ENCODE results near the gene CATSPER4. TPM values are rescaled to one million over a fixed set of nuclear protein-coding genes. Genes with fewer than 3 reads are reported as not detected.

The CATSPER4 gene
- total RNA-seq, 5 donors from 2014 or later (not counting 1 experiment from before 2014, with no cell fraction given), result not detected

DNA sequence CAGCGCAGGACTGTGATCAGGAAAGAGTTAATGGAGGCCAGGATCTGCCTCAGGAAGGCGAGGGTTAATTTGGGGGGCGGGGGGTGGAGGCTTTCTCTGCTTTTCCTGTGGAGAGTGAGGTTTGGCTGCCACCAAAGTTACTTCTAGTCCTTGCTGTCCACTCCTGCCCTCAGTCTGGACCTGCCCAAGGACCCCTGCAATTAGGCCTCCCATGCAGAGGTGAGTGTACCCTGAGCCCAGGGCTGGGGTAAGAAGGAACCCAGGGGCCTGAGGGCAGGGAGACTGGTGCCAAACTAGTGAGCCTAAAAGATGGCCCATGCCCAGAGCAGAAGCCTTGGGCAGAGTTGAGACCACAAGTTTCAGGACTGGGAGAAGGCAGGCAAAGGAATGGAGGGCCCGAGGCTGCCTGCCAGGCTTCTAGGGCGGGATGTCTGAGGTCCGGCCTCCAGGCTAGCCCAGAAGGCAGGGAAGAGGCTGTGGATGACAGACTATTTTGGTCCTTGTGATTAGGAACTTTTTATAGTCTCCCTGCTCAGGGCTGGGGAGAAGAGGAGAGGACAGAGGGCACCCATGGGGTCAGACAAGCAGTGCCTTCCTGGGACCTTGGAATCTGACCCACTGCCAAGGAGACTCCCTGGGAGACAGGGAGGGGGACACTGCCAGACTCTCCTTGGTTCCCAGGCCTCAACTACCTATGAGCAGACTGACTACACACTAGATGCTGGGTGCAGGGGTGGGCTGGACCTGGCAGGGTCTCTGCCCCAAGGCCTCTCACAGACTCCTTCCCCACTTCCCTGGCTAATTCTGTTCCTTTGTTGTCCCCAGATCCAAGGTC is 31.3 kb upstream of the CATSPER4 start, which contains the start of gene FAM110D:
TSS of gene FAM110D (plus strand) at position 172 of the 835 bp plus-strand sequence. CDS start 2,213 bp downstream, outside the sequence.
- H3K4me3 ChIP-seq (ENCODE audit: control insufficient read depth in 1 of 2, extremely low read depth in 1 of 2, low read length in 1 of 2), result no peak within 1 kb of the TSS
- ATAC-seq (replicated peaks in 1 of 4) (no peak), DNase-seq (no peak)
- Mint-ChIP-seq H3K9me3 (no peaks in the 10 kb centered on the region), H3K4me3 (peak within 1 kb of the TSS in 1 of 3 donors; percentile 42), H3K36me3 (no peaks in the 10 kb centered on the region), H3K4me1 (peaks cover 5 to 14% (median 13%) of the 10 kb centered on the region in 3 donors), H3K27ac (peak within 1 kb of the TSS in 1 of 2 donors; percentile 48), H3K27me3 (peaks cover 18 to 49% of the 10 kb centered on the region in 2 donors)
- H3K4me1 ChIP-seq (ENCODE audit: control insufficient read depth in 1 of 2, extremely low read depth in 1 of 2, insufficient read depth in 2 of 2, low read length in 2 of 2), result peaks cover 0 to 24% of the 10 kb centered on the region in 2 experiments
- POLR2A ChIA-PET, result no interaction called here
- no peaks in the 10 kb centered on the region for H3K36me3 ChIP-seq (ENCODE audit: control insufficient read depth in 2 of 2, extremely low read depth in 1 of 2, insufficient read depth in 1 of 2, low read length in 1 of 2)
- H3K9me3 ChIP-seq, result no peaks in the 10 kb centered on the region
- WGBS (ENCODE audit: insufficient coverage), result 74% methylated on average over 6 of the region's 6 CpGs
- no peak within 1 kb of the TSS for H3K27ac ChIP-seq (ENCODE audit: low read length)
- peaks cover 4 to 94% of the 10 kb centered on the region in 2 experiments for H3K27me3 ChIP-seq (replicated peaks in 1 of 2; ENCODE audit: control insufficient read depth in 2 of 2, extremely low read depth in 1 of 2, insufficient read depth in 2 of 2, low read length in 1 of 2)
- CTCF ChIA-PET, result no interaction called here

DNA sequence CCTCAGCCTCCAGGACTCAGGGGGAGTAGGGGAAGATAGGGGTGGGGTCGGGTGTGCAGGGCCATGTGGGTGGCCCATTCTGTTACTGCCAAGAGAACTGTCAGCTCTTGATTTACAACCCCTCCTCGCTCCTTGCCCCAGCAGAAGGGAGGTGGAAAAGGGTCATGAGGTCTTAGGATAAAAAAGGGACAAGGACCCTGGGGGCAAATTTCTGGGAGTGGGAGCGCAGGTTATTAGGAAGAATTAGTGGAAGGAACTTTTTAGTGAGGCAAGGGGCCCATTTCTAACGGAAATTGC is 30.7 kb upstream of the CATSPER4 start:
- H3K27ac Mint-ChIP-seq, result peak overlapping the region in 1 of 2 donors; percentile 36
- Histone ChIP-seq H3K9me3 (no peaks in the 10 kb centered on the region), H3K4me3 (ENCODE audit: control insufficient read depth in 1 of 2, extremely low read depth in 1 of 2, low read length in 1 of 2) (no peak overlapping the region), H3K36me3 (ENCODE audit: control insufficient read depth in 2 of 2, extremely low read depth in 1 of 2, insufficient read depth in 1 of 2, low read length in 1 of 2) (no peaks in the 10 kb centered on the region), H3K27me3 (replicated peaks in 1 of 2; ENCODE audit: control insufficient read depth in 2 of 2, extremely low read depth in 1 of 2, insufficient read depth in 2 of 2, low read length in 1 of 2) (peaks cover 4 to 95% of the 10 kb centered on the region in 2 experiments), H3K27ac (ENCODE audit: low read length) (no peak overlapping the region), H3K4me1 (ENCODE audit: control insufficient read depth in 1 of 2, extremely low read depth in 1 of 2, insufficient read depth in 2 of 2, low read length in 2 of 2) (peaks cover 0 to 29% of the 10 kb centered on the region in 2 experiments)
- ChIA-PET CTCF (no interaction called here), POLR2A (no interaction called here)
- peaks cover 18 to 49% of the 10 kb centered on the region in 2 donors for H3K27me3 Mint-ChIP-seq
- DNase-seq (no peak), ATAC-seq (replicated peaks in 1 of 4) (no peak)
- H3K4me1 Mint-ChIP-seq, result peaks cover 7 to 17% (median 13%) of the 10 kb centered on the region in 3 donors
- no peaks in the 10 kb centered on the region for H3K36me3 Mint-ChIP-seq
- H3K9me3 Mint-ChIP-seq, result no peaks in the 10 kb centered on the region
- H3K4me3 Mint-ChIP-seq, result peak overlapping the region in 1 of 3 donors; percentile 42
- WGBS (ENCODE audit: insufficient coverage), result 86% methylated on average over 2 of the region's 4 CpGs

DNA sequence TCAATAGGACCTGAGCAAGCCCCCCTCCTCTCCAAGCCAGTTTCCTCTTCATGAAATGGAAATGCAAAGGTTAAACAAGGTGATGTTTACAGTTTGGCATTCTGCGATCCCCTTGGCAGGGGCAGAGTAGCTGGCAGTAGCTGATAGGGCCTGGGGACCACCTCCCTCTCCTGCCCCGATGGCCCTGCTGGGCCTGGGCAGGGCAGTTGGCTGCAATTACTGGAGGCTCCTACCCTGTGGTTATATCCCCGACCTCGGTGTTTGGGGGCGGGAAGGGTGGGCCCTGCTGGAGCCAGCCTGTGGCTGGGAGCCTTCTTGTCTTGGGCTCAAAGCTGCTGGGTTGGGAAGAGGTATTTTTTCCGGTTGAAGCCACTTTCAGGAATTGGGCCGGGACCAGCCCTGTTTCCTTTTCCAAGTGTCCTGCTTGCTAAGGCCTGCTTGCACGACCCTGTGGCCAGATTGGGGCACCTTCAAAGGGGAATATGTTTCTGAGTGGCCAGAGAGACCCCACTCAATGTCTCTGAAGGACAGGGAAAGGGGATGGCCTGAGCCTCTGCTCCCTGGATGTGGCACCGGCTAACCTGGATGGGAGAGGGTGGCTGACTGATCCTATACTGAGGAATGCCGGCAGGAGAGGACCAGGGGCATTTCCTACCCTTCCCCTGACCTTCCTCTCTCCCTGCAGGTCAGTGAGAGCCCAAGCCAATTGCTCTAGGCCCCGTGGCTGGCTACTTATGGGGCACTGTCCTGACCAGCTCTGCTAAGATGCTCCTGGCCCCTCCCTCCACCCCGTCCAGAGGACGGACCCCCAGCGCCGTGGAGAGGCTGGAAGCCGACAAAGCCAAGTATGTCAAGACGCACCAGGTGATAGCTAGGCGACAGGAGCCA is 29.6 kb upstream of the CATSPER4 start:
- no peak overlapping the region for H3K27ac Mint-ChIP-seq
- no peak for DNase-seq
- Histone ChIP-seq H3K27ac (ENCODE audit: low read length) (no peak overlapping the region), H3K4me3 (ENCODE audit: control insufficient read depth in 1 of 2, extremely low read depth in 1 of 2, low read length in 1 of 2) (peak overlapping the region in 1 of 2 donors; percentile 7), H3K9me3 (no peaks in the 10 kb centered on the region), H3K4me1 (ENCODE audit: control insufficient read depth in 1 of 2, extremely low read depth in 1 of 2, insufficient read depth in 2 of 2, low read length in 2 of 2) (peaks cover 0 to 30% of the 10 kb centered on the region in 2 experiments), H3K36me3 (ENCODE audit: control insufficient read depth in 2 of 2, extremely low read depth in 1 of 2, insufficient read depth in 1 of 2, low read length in 1 of 2) (no peaks in the 10 kb centered on the region), H3K27me3 (replicated peaks in 1 of 2; ENCODE audit: control insufficient read depth in 2 of 2, extremely low read depth in 1 of 2, insufficient read depth in 2 of 2, low read length in 1 of 2) (peaks cover 4 to 86% of the 10 kb centered on the region in 2 experiments)
- POLR2A ChIA-PET, result no interaction called here
- 78% methylated on average over 15 of the region's 18 CpGs for whole genome bisulfite sequencing (ENCODE audit: insufficient coverage)
- no peaks in the 10 kb centered on the region for H3K36me3 Mint-ChIP-seq
- ATAC-seq (replicated peaks in 1 of 4), result no peak
- peaks cover 18 to 49% of the 10 kb centered on the region in 2 donors for H3K27me3 Mint-ChIP-seq
- CTCF ChIA-PET, result no interaction called here
- H3K4me1 Mint-ChIP-seq, result peaks cover 13 to 21% (median 14%) of the 10 kb centered on the region in 3 donors
- no peaks in the 10 kb centered on the region for H3K9me3 Mint-ChIP-seq
- H3K4me3 Mint-ChIP-seq, result peak overlapping the region in 2 of 3 donors; percentile 28 to 32

DNA sequence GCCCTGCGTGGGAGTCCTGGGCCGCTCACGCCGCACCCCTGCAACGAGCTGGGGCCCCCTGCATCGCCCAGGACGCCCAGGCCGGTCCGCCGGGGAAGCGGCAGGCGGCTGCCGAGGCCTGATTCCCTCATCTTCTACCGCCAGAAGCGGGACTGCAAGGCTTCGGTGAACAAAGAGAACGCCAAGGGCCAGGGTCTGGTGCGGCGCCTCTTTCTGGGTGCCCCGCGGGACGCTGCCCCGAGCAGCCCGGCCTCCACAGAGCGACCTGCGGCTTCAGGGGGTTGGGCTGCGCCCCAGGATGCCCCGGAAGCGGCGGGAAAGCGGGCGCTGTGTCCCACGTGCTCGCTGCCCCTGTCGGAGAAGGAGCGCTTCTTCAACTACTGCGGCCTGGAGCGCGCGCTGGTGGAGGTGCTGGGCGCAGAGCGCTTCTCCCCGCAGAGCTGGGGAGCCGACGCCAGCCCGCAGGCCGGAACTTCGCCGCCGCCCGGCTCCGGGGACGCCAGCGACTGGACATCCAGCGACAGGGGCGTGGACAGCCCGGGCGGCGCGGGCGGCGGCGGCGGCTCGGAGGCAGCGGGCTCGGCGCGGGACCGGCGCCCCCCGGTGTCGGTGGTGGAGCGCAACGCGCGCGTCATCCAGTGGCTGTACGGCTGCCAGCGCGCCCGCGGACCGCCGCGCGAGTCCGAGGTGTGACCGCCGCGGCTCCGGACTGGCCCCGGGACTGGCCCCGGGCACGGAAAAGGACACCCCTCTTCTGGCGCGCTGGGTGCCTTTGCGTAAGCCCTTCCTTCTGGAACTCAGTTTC is 28.8 kb upstream of the CATSPER4 start:
- WGBS (ENCODE audit: insufficient coverage), result 6% methylated on average over 97 of the region's 98 CpGs
- POLR2A ChIA-PET, result no interaction called here
- CTCF ChIA-PET, result no interaction called here

DNA sequence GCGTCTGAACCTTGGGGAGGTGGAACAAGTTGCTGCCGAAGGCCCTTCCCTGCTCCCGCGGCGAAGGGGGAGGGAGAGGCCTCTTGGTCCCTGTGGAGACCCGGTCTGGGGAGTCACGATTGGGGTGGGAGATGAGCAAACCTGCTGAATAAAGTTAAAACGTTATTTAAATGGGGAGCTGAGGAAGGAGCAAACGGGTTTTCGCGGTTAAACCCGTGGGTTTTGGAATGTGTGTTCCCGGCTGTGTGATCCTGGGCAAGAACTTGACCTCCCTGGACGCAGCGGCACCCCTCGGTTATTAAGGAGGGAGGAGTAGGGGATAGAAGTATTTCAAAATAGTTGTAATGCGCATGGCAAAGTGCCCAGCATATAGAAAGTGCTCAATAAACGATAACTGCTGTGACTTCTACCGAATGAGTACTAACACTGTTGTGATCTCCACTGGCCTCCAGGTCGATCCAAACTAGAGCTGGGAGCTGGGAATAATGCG is 28.1 kb upstream of the CATSPER4 start:
- POLR2A ChIA-PET, result no interaction called here
- ATAC-seq (replicated peaks in 1 of 4), result no peak

More for the DNA sequence above, 28.8 kb upstream of the CATSPER4 start:
- peak overlapping the region; percentile 41 to 65 (median 56) for H3K4me3 Mint-ChIP-seq
- no peak overlapping the region for H3K27ac Mint-ChIP-seq
- Histone ChIP-seq H3K36me3 (ENCODE audit: control insufficient read depth in 2 of 2, extremely low read depth in 1 of 2, insufficient read depth in 1 of 2, low read length in 1 of 2) (no peaks in the 10 kb centered on the region), H3K27me3 (replicated peaks in 1 of 2; ENCODE audit: control insufficient read depth in 2 of 2, extremely low read depth in 1 of 2, insufficient read depth in 2 of 2, low read length in 1 of 2) (peaks cover 4 to 77% of the 10 kb centered on the region in 2 experiments), H3K4me3 (ENCODE audit: control insufficient read depth in 1 of 2, extremely low read depth in 1 of 2, low read length in 1 of 2) (peak overlapping the region in 1 of 2 donors; percentile 55), H3K9me3 (no peaks in the 10 kb centered on the region), H3K27ac (ENCODE audit: low read length) (no peak overlapping the region), H3K4me1 (ENCODE audit: control insufficient read depth in 1 of 2, extremely low read depth in 1 of 2, insufficient read depth in 2 of 2, low read length in 2 of 2) (peaks cover 0 to 27% of the 10 kb centered on the region in 2 experiments)
- DNase-seq (peak in 16 of 35 experiments; percentile 4 to 45 (median 27)), ATAC-seq (replicated peaks in 1 of 4) (peak; percentile 57 to 67 (median 60))
- peaks cover 17 to 44% of the 10 kb centered on the region in 2 donors for H3K27me3 Mint-ChIP-seq
- peaks cover 12 to 19% (median 18%) of the 10 kb centered on the region in 3 donors for H3K4me1 Mint-ChIP-seq
- H3K9me3 Mint-ChIP-seq, result no peaks in the 10 kb centered on the region
- H3K36me3 Mint-ChIP-seq, result no peaks in the 10 kb centered on the region

More for the DNA sequence above, 28.1 kb upstream of the CATSPER4 start:
- DNase-seq, result no peak
- H3K4me1 Mint-ChIP-seq, result peaks cover 10 to 23% (median 18%) of the 10 kb centered on the region in 3 donors
- no peaks in the 10 kb centered on the region for H3K36me3 Mint-ChIP-seq
- Histone ChIP-seq H3K36me3 (ENCODE audit: control insufficient read depth in 2 of 2, extremely low read depth in 1 of 2, insufficient read depth in 1 of 2, low read length in 1 of 2) (no peaks in the 10 kb centered on the region), H3K27ac (ENCODE audit: low read length) (no peak overlapping the region), H3K4me1 (ENCODE audit: control insufficient read depth in 1 of 2, extremely low read depth in 1 of 2, insufficient read depth in 2 of 2, low read length in 2 of 2) (peaks cover 0 to 24% of the 10 kb centered on the region in 2 experiments), H3K27me3 (replicated peaks in 1 of 2; ENCODE audit: control insufficient read depth in 2 of 2, extremely low read depth in 1 of 2, insufficient read depth in 2 of 2, low read length in 1 of 2) (peaks cover 4 to 71% of the 10 kb centered on the region in 2 experiments), H3K9me3 (no peaks in the 10 kb centered on the region), H3K4me3 (ENCODE audit: control insufficient read depth in 1 of 2, extremely low read depth in 1 of 2, low read length in 1 of 2) (peak overlapping the region in 1 of 2 donors; percentile 55)
- peaks cover 14 to 42% of the 10 kb centered on the region in 2 donors for H3K27me3 Mint-ChIP-seq
- WGBS (ENCODE audit: insufficient coverage), result 27% methylated on average over 20 of the region's 21 CpGs
- no peak overlapping the region for H3K27ac Mint-ChIP-seq
- peak overlapping the region; percentile 41 to 65 (median 56) for H3K4me3 Mint-ChIP-seq
- H3K9me3 Mint-ChIP-seq, result no peaks in the 10 kb centered on the region
- CTCF ChIA-PET, result interaction anchor here (0.6 kb wide), 3 partner anchors 11 to 82 kb away, joined by 3 to 4 read pairs (median 3); partner anchors contain the start of gene CEP85 (in 1 of the 2)
